WTC11 (cell line): Measurements from ENCODE around the gene ASIC1. TPM values are rescaled to one million over a fixed set of nuclear protein-coding genes. Genes with fewer than 3 reads are reported as not detected.

Source experiments
- ATAC-seq: fragments of 200-7000 bp; cut with Tn5 transposase; 2 replicates; pipeline ENCODE4 v1.10.0; 2021; ENCODE audit warnings: mild to moderate bottlenecking, moderate library complexity
- CTCF ChIA-PET: fragments of 300-600 bp; sonication (Branson Sonifier 250); formaldehyde crosslinking; loops from one replicate; lab custom pipeline; 2021; ENCODE audit warnings: antibody characterized with exemption; lab: Charles Lee
- POLR2A ChIA-PET: fragments of 350-600 bp; sonication (Branson Sonifier 250); formaldehyde crosslinking; loops from one replicate; lab custom pipeline; 2021; ENCODE audit warnings: antibody characterized with exemption; lab: Charles Lee
- DNase-seq: peaks from one replicate; pipeline ENCODE4 v3.0.0; 2021; ENCODE audit warnings: low spot score
- H3K27ac Mint-ChIP-seq: 2 replicates; pipeline ENCODE4 v1.8.0; 2021; ENCODE audit warnings: mixed read lengths
- H3K27me3 Mint-ChIP-seq: 2 replicates; pipeline ENCODE4 v1.8.0; 2021; ENCODE audit warnings: low read depth, mild to moderate bottlenecking, moderate library complexity, mixed read lengths
- H3K36me3 Mint-ChIP-seq: 2 replicates; pipeline ENCODE4 v1.8.0; 2021; ENCODE audit warnings: mixed read lengths
- H3K4me1 Mint-ChIP-seq: 2 replicates; pipeline ENCODE4 v1.8.0; 2022; ENCODE audit warnings: mixed read lengths
- H3K4me3 Mint-ChIP-seq: 2 replicates; pipeline ENCODE4 v1.8.0; 2021; ENCODE audit warnings: mild to moderate bottlenecking, moderate library complexity, mixed read lengths
- H3K9me3 Mint-ChIP-seq: 2 replicates; pipeline ENCODE4 v1.8.0; 2021; ENCODE audit warnings: mixed read lengths
- AFF4 ChIP-seq: sonication (generic); formaldehyde crosslinking; IDR thresholded peaks from 2 replicates; pipeline ENCODE4 v1.8.1; 2023; ENCODE audit warnings: mild to moderate bottlenecking, missing genetic modification reagents, borderline replicate concordance
- E2F1 ChIP-seq: sonication (generic); formaldehyde crosslinking; IDR thresholded peaks from 2 replicates; pipeline ENCODE4 v1.8.0; 2022; ENCODE audit warnings: mild to moderate bottlenecking, missing genetic modification reagents
- E2F5 ChIP-seq: sonication (generic); formaldehyde crosslinking; IDR thresholded peaks from 2 replicates; pipeline ENCODE4 v1.8.1; 2022; ENCODE audit warnings: mild to moderate bottlenecking, moderate library complexity, missing genetic modification reagents
- FOXK1 ChIP-seq: sonication (generic); formaldehyde crosslinking; IDR thresholded peaks from 2 replicates; pipeline ENCODE4 v1.8.0; 2022; ENCODE audit warnings: mild to moderate bottlenecking, moderate library complexity, missing genetic modification reagents
- FOXP4 ChIP-seq: sonication (generic); formaldehyde crosslinking; IDR thresholded peaks from 2 replicates; pipeline ENCODE4 v1.8.0; 2022; ENCODE audit warnings: mild to moderate bottlenecking, missing genetic modification reagents
- IRF1 ChIP-seq: sonication (generic); formaldehyde crosslinking; IDR thresholded peaks from 2 replicates; pipeline ENCODE4 v1.8.0; 2023; ENCODE audit warnings: missing genetic modification reagents
- IRF2 ChIP-seq: sonication (generic); formaldehyde crosslinking; IDR thresholded peaks from 2 replicates; pipeline ENCODE4 v1.8.0; 2022; ENCODE audit warnings: low read depth, missing genetic modification reagents, borderline replicate concordance
- KAT7 ChIP-seq: sonication (generic); formaldehyde crosslinking; IDR thresholded peaks from 2 replicates; pipeline ENCODE4 v1.8.1; 2023; ENCODE audit warnings: missing genetic modification reagents, mild to moderate bottlenecking, borderline replicate concordance
- MAX ChIP-seq: sonication (generic); formaldehyde crosslinking; IDR thresholded peaks from 2 replicates; pipeline ENCODE4 v1.8.0; 2022; ENCODE audit warnings: mild to moderate bottlenecking, missing genetic modification reagents
- NFYB ChIP-seq: sonication (generic); formaldehyde crosslinking; conservative IDR thresholded peaks from 2 replicates; pipeline ENCODE4 v1.8.0; 2022; ENCODE audit warnings: low read depth, missing genetic modification reagents
- NR2C2 ChIP-seq: sonication (generic); formaldehyde crosslinking; IDR thresholded peaks from 2 replicates; pipeline ENCODE4 v1.8.0; 2022; ENCODE audit warnings: mild to moderate bottlenecking, missing genetic modification reagents
- OVOL2 ChIP-seq: fragments of 250-450 bp; sonication (Bioruptor Pico); IDR thresholded peaks from 2 replicates; pipeline ENCODE4 v1.9.0; 2021; ENCODE audit warnings: mild to moderate bottlenecking, borderline replicate concordance
- RELA ChIP-seq: sonication (generic); formaldehyde crosslinking; IDR thresholded peaks from 2 replicates; pipeline ENCODE4 v1.8.1; 2022; ENCODE audit warnings: missing genetic modification reagents, mild to moderate bottlenecking, borderline replicate concordance
- SMAD4 ChIP-seq: sonication (generic); formaldehyde crosslinking; IDR thresholded peaks from 2 replicates; pipeline ENCODE4 v1.8.0; 2022; ENCODE audit warnings: mild to moderate bottlenecking, missing genetic modification reagents
- SOX15 ChIP-seq: fragments of 250-450 bp; sonication (Bioruptor Pico); IDR thresholded peaks from 2 replicates; pipeline ENCODE4 v1.9.0; 2021; ENCODE audit warnings: mild to moderate bottlenecking
- USF2 ChIP-seq: sonication (generic); formaldehyde crosslinking; IDR thresholded peaks from 2 replicates; pipeline ENCODE4 v1.8.1; 2023; ENCODE audit warnings: mild to moderate bottlenecking, missing genetic modification reagents, moderate library complexity
- ZMAT4 ChIP-seq: fragments of 250-450 bp; sonication (Bioruptor Pico); IDR thresholded peaks from 2 replicates; pipeline ENCODE4 v1.9.0; 2021; ENCODE audit warnings: mild to moderate bottlenecking
- total RNA-seq: library from RNA; stranded (reverse); gene quantifications from 3 replicates; pipeline ENCODE4 v1.2.3, GENCODE V29; 2021

Gene ASIC1
- total RNA-seq, 1 experiment from 2014 or later: 4.9 TPM

GRCh38 chr12:50013361-50014147, 43.8 kb upstream of the ASIC1 start:
- H3K36me3 Mint-ChIP-seq: peaks cover 32% of the 10 kb centered on the region
- H3K9me3 Mint-ChIP-seq: no peaks in the 10 kb centered on the region
- no peak overlapping the region for H3K27ac Mint-ChIP-seq
- peaks cover 5% of the 10 kb centered on the region for H3K4me1 Mint-ChIP-seq
- H3K4me3 Mint-ChIP-seq: no peak overlapping the region
- no peak for ATAC-seq
- H3K27me3 Mint-ChIP-seq: no peaks in the 10 kb centered on the region
- ChIA-PET POLR2A (no interaction called here), CTCF (interaction anchor here (1.0 to 1.7 kb wide), 2 partner anchors 47 to 57 kb away, joined by 3 to 7 read pairs; no protein-coding TSS in a partner anchor)
- DNase-seq: no peak
- TF ChIP-seq NFYB (CRISPR knock-in tag) (no peak), IRF1 (CRISPR knock-in tag) (no peak), RELA (CRISPR knock-in tag) (no peak), NR2C2 (CRISPR knock-in tag) (no peak), KAT7 (no peak), SMAD4 (no peak), E2F1 (CRISPR knock-in tag) (no peak), OVOL2 (CRISPR knock-in tag) (no peak), AFF4 (CRISPR knock-in tag) (no peak), FOXK1 (no peak), MAX (CRISPR knock-in tag) (no peak), SOX15 (CRISPR knock-in tag) (no peak)

GRCh38 chr12:50014342-50014741, 43.1 kb upstream of the ASIC1 start:
- H3K4me3 Mint-ChIP-seq: no peak overlapping the region
- TF ChIP-seq KAT7 (no peak), NFYB (CRISPR knock-in tag) (no peak), SOX15 (CRISPR knock-in tag) (no peak), E2F5 (CRISPR knock-in tag) (no peak), USF2 (no peak), FOXP4 (CRISPR knock-in tag) (no peak), IRF2 (CRISPR knock-in tag) (no peak), ZMAT4 (CRISPR knock-in tag) (no peak), AFF4 (CRISPR knock-in tag) (no peak)

More at GRCh38 chr12:50014342-50014741, 43.1 kb upstream of the ASIC1 start:
- ChIA-PET POLR2A (no interaction called here), CTCF (interaction anchor here (1.7 kb wide), 1 partner anchor 47 kb away, joined by 7 read pairs; no protein-coding TSS in a partner anchor)
- no peak overlapping the region for H3K27ac Mint-ChIP-seq
- H3K4me1 Mint-ChIP-seq: peaks cover 13% of the 10 kb centered on the region
- DNase-seq: no peak
- H3K9me3 Mint-ChIP-seq: no peaks in the 10 kb centered on the region
- H3K27me3 Mint-ChIP-seq: no peaks in the 10 kb centered on the region
- no peak for ATAC-seq
- H3K36me3 Mint-ChIP-seq: peaks cover 32% of the 10 kb centered on the region
